Ascending aorta (tissue), 2 donors: ENCODE data around the gene SLA2. TPM values are rescaled to one million over a fixed set of nuclear protein-coding genes. Genes with fewer than 3 reads are reported as not detected.

Experiments
- DNase-seq, 2 donors: peaks; one replicate each; pipeline ENCODE4 v3.0.0-alpha.2; 2019; ENCODE audit warnings: low spot score in 2 of 2
- H3K27ac ChIP-seq, 2 donors: fragments of 200-600 bp; sonication (generic); one replicate each; pipeline ENCODE4 v1.5.1; 2016 to 2017; ENCODE audit warnings: mild to moderate bottlenecking in 1 of 2
- H3K27me3 ChIP-seq: fragments of 200-600 bp; sonication (generic); one replicate; pipeline ENCODE4 v1.5.1; 2017
- H3K36me3 ChIP-seq, 2 donors: fragments of 200-600 bp; sonication (generic); one replicate each; pipeline ENCODE4 v1.5.1; 2016
- H3K4me1 ChIP-seq, 2 donors: fragments of 200-600 bp; sonication (generic); one replicate each; pipeline ENCODE4 v1.5.1; 2016 to 2017; ENCODE audit warnings: mild to moderate bottlenecking in 1 of 2
- H3K4me3 ChIP-seq, 2 donors: fragments of 200-600 bp; sonication (generic); one replicate each; pipeline ENCODE4 v1.5.1; 2016 to 2017; ENCODE audit warnings: mild to moderate bottlenecking in 1 of 2
- H3K9me3 ChIP-seq, 2 donors: fragments of 200-600 bp; sonication (generic); one replicate each; pipeline ENCODE4 v1.5.1; 2016
- CTCF ChIP-seq, 3 experiments: fragments of 200-600 bp in 2 of 3; fragments of 450-650 bp in 1 of 3; sonication (generic) in 2 of 3; IDR thresholded peaks; one replicate each; pipeline ENCODE4 v1.5.1; 2016 to 2019; ENCODE audit warnings: antibody characterized with exemption in 3 of 3, mild to moderate bottlenecking in 1 of 3, moderate library complexity in 1 of 3
- intact Hi-C: fragments of 100-400 bp; cut with DNase I; formaldehyde crosslinking; loops from one replicate; pipeline ENCODE4 v1.15.1; 2023
- total RNA-seq: library from RNA; depleted of rRNA; stranded (reverse); fragments of >200 nt; gene quantifications from one replicate; pipeline ENCODE4 v1.1.0, GENCODE V29; 2016

The SLA2 gene
- total RNA-seq, 1 donor from 2014 or later, result not detected

GRCh38 chr20:36584018-36584481 is 61.9 kb downstream of the SLA2 start:
- DNase-seq, result no peak
- H3K4me1 ChIP-seq, result no peaks in the 10 kb centered on the region
- H3K4me3 ChIP-seq, result no peak overlapping the region
- intact Hi-C loops, result no loop called here
- no peaks in the 10 kb centered on the region for H3K9me3 ChIP-seq
- peaks cover 17 to 36% of the 10 kb centered on the region in 2 donors for H3K36me3 ChIP-seq
- no peak for TF ChIP-seq CTCF (IDR thresholded peaks at IDR 0.05)
- H3K27ac ChIP-seq, result no peak overlapping the region
- no peaks in the 10 kb centered on the region for H3K27me3 ChIP-seq

GRCh38 chr20:36582821-36583220 is 63.2 kb downstream of the SLA2 start:
- no peaks in the 10 kb centered on the region for H3K9me3 ChIP-seq
- no peak for DNase-seq
- H3K4me3 ChIP-seq, result no peak overlapping the region
- H3K27me3 ChIP-seq, result no peaks in the 10 kb centered on the region
- intact Hi-C loops, result no loop called here
- TF ChIP-seq CTCF (IDR thresholded peaks at IDR 0.05), result no peak
- peaks cover 17 to 36% of the 10 kb centered on the region in 2 donors for H3K36me3 ChIP-seq
- H3K27ac ChIP-seq, result no peak overlapping the region
- no peaks in the 10 kb centered on the region for H3K4me1 ChIP-seq

- no peak overlapping the region for H3K4me3 ChIP-seq
- H3K36me3 ChIP-seq, result peaks cover 15 to 36% of the 10 kb centered on the region in 2 donors
- no peak for DNase-seq
- TF ChIP-seq CTCF (IDR thresholded peaks at IDR 0.05), result no peak
- H3K27me3 ChIP-seq, result no peaks in the 10 kb centered on the region
- no peaks in the 10 kb centered on the region for H3K9me3 ChIP-seq
- intact Hi-C loops, result no loop called here
- no peaks in the 10 kb centered on the region for H3K4me1 ChIP-seq
- H3K27ac ChIP-seq, result no peak overlapping the region
Observed at GRCh38 chr20:36582322-36582721, 63.7 kb downstream of the SLA2 start.

GRCh38 chr20:36579996-36580545 is 65.9 kb downstream of the SLA2 start:
- Histone ChIP-seq H3K36me3 (peaks cover 15 to 36% of the 10 kb centered on the region in 2 donors), H3K9me3 (no peaks in the 10 kb centered on the region), H3K27me3 (no peaks in the 10 kb centered on the region), H3K4me3 (no peak overlapping the region), H3K4me1 (peaks cover 0 to 7% of the 10 kb centered on the region in 2 donors), H3K27ac (no peak overlapping the region)
- intact Hi-C loops, result no loop called here
- no peak for TF ChIP-seq CTCF (IDR thresholded peaks at IDR 0.05)
- DNase-seq, result no peak

GRCh38 chr20:36578356-36579041 is 67.5 kb downstream of the SLA2 start:
- H3K4me1 ChIP-seq, result peaks cover 0 to 14% of the 10 kb centered on the region in 2 donors
- no peak overlapping the region for H3K4me3 ChIP-seq
- H3K36me3 ChIP-seq, result peaks cover 15 to 36% of the 10 kb centered on the region in 2 donors
- intact Hi-C loops, result no loop called here
- DNase-seq, result no peak
- no peaks in the 10 kb centered on the region for H3K27me3 ChIP-seq
- H3K27ac ChIP-seq, result no peak overlapping the region
- TF ChIP-seq CTCF (IDR thresholded peaks at IDR 0.05), result no peak
- no peaks in the 10 kb centered on the region for H3K9me3 ChIP-seq
